Esophagus muscularis mucosa (tissue), 4 donors: Measurements from ENCODE around the gene FAM53A. TPM values are rescaled to one million over a fixed set of nuclear protein-coding genes. Genes with fewer than 3 reads are reported as not detected.

ENCODE experiments used
- DNase-seq: peaks from one replicate; pipeline ENCODE4 v3.0.0-alpha.2; 2017; ENCODE audit errors: extremely low spot score
- H3K27ac ChIP-seq, 4 donors: fragments of 200-600 bp; sonication (generic); replicated peaks in 1 of 4; 1 replicate in 3 of 4; 2 replicates in 1 of 4; pipeline ENCODE4 v1.5.1; 2016 to 2019; ENCODE audit warnings: mild to moderate bottlenecking in 1 of 4
- H3K27me3 ChIP-seq, 4 donors: fragments of 200-600 bp; sonication (generic); one replicate each; pipeline versions ENCODE4 v1.5.1 to v1.6.0; 2016 to 2019
- H3K36me3 ChIP-seq, 4 donors: fragments of 200-600 bp; sonication (generic); one replicate each; pipeline ENCODE4 v1.5.1; 2016 to 2019
- H3K4me1 ChIP-seq, 4 donors: fragments of 200-600 bp; sonication (generic); one replicate each; pipeline ENCODE4 v1.5.1; 2016 to 2019
- H3K4me3 ChIP-seq, 4 donors: fragments of 200-600 bp; sonication (generic); 1 replicate in 2 of 4; 2 replicates in 2 of 4; pipeline ENCODE4 v1.5.1; 2016 to 2019; ENCODE audit warnings: mild to moderate bottlenecking in 4 of 4, moderate library complexity in 1 of 4
- H3K9me3 ChIP-seq, 4 donors: fragments of 200-600 bp; sonication (generic); 1 replicate in 3 of 4; 2 replicates in 1 of 4; pipeline ENCODE4 v1.5.1; 2016 to 2019
- EP300 ChIP-seq: sonication (generic); formaldehyde crosslinking; IDR thresholded peaks from one replicate; pipeline ENCODE4 v1.6.1; 2017; ENCODE audit warnings: antibody characterized with exemption
- POLR2A ChIP-seq: fragments of 450-650 bp; IDR thresholded peaks from one replicate; pipeline ENCODE4 v1.6.1; 2017; ENCODE audit warnings: antibody characterized with exemption, moderate library complexity, mild to moderate bottlenecking, low read depth
- POLR2AphosphoS5 ChIP-seq, 2 donors: sonication (generic); formaldehyde crosslinking; IDR thresholded peaks; one replicate each; pipeline ENCODE4 v1.6.1; 2017; ENCODE audit warnings: antibody characterized with exemption in 2 of 2
- WGBS: methylation state at CpG from one replicate; pipeline ENCODE4 v1.1.5; 2018; 5-methylcytosine and 5-hydroxymethylcytosine counted together
- intact Hi-C: fragments of 100-400 bp; cut with DNase I; formaldehyde crosslinking; loops from one replicate; pipeline ENCODE4 v1.15.1; 2023
- total RNA-seq, 4 donors: library from RNA; depleted of rRNA; stranded (reverse); fragments of >200 nt; gene quantifications; one replicate each; pipeline versions ENCODE4 v1.1.0 to v1.2.1, GENCODE V29; 2016
- TF ChIP-seq, protein P1 (sequence below), 3 experiments: fragments of 200-600 bp in 2 of 3; fragments of 450-650 bp in 1 of 3; sonication (generic) in 2 of 3; IDR thresholded peaks; one replicate each; pipeline ENCODE4 v1.5.1; 2017 to 2019; ENCODE audit warnings: antibody characterized with exemption in 3 of 3, mild to moderate bottlenecking in 2 of 3, moderate library complexity in 1 of 3

The FAM53A gene
- total RNA-seq, 4 donors from 2014 or later, result 5.2 to 13.3 (median 8.9) TPM

DNA sequence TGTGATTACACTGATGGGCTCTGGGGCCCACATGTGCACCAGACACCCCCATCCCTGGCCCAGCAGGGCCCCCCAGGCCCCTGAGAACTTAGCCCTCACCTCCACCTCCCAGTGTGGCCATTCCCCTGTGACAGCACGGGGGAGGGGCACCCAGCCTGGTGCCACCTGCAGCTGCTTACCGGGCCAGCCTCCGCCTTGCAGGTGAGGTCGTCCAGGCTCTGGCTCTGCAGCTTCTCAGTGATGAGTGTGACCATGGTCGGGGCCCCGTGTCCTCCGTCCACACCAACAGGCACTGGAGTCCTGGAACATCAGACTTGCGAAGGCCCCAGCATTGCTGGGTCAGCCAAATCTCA is 15.6 kb downstream of the FAM53A start:
- Histone ChIP-seq H3K4me1 (peaks cover 0 to 4% (median 1%) of the 10 kb centered on the region in 4 donors), H3K36me3 (no peaks in the 10 kb centered on the region), H3K27me3 (no peaks in the 10 kb centered on the region), H3K27ac (no peak overlapping the region), H3K9me3 (no peaks in the 10 kb centered on the region), H3K4me3 (no peak overlapping the region)
- DNase-seq, result no peak
- WGBS, result 100% methylated on average over 1 of the region's 8 CpGs
- TF ChIP-seq EP300, result no peak
- TF ChIP-seq POLR2A, result no peak
- TF ChIP-seq, protein P1, sequence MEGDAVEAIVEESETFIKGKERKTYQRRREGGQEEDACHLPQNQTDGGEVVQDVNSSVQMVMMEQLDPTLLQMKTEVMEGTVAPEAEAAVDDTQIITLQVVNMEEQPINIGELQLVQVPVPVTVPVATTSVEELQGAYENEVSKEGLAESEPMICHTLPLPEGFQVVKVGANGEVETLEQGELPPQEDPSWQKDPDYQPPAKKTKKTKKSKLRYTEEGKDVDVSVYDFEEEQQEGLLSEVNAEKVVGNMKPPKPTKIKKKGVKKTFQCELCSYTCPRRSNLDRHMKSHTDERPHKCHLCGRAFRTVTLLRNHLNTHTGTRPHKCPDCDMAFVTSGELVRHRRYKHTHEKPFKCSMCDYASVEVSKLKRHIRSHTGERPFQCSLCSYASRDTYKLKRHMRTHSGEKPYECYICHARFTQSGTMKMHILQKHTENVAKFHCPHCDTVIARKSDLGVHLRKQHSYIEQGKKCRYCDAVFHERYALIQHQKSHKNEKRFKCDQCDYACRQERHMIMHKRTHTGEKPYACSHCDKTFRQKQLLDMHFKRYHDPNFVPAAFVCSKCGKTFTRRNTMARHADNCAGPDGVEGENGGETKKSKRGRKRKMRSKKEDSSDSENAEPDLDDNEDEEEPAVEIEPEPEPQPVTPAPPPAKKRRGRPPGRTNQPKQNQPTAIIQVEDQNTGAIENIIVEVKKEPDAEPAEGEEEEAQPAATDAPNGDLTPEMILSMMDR (IDR thresholded peaks at IDR 0.05), result no peak
- TF ChIP-seq POLR2AphosphoS5 (IDR thresholded peaks at IDR 0.05), result no peak
- intact Hi-C loops, result no loop called here

DNA sequence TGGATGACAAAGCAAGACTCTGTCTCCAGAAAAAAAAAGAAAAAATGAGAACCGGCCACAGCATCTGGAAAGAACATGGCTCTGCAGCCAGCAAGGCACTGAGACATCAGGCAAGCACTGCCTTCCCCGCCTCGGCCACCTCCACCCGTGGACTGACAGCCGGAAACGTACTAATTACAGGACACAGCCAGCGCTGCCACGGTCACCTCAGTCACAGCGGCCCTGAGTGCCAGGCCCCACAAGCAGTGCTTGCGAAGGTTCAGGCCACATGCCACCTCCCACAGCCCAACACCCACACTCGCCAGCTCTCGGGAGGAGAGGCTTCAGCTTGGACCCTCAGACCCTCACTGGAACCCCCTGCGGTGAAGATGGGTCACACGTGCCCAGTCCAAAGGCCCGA is 16.8 kb downstream of the FAM53A start:
- intact Hi-C loops, result no loop called here
- TF ChIP-seq POLR2A, result no peak
- H3K36me3 ChIP-seq, result no peaks in the 10 kb centered on the region
- WGBS, result 87% methylated on average over 11 of the region's 15 CpGs
- peaks cover 0 to 4% (median 1%) of the 10 kb centered on the region in 4 donors for H3K4me1 ChIP-seq
- no peaks in the 10 kb centered on the region for H3K9me3 ChIP-seq
- no peak overlapping the region for H3K27ac ChIP-seq
- no peak for DNase-seq
- H3K4me3 ChIP-seq, result no peak overlapping the region
- H3K27me3 ChIP-seq, result no peaks in the 10 kb centered on the region

DNA sequence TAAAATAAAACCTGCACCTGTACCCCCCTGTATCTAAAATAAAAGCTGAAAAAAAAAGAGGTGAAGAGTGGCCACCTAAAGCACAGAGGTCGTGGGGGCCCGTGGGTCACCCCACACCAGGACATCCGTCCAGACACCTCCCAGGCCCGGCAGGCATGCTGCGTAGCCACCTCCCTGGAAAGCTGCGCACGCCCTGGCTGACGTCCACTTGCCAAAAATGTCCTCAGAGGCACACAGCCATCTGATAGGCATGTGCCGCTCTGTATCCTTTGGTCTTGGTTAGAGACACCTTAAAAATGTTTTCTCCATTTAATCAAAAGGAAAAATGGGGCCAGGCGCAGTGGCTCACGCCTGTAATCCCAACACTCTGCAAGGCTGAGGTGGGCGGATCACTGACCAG is 17.7 kb downstream of the FAM53A start:
- no peaks in the 10 kb centered on the region for H3K27me3 ChIP-seq
- no peaks in the 10 kb centered on the region for H3K9me3 ChIP-seq
- DNase-seq, result no peak
- H3K4me3 ChIP-seq, result no peak overlapping the region
- no peak overlapping the region for H3K27ac ChIP-seq
- intact Hi-C loops, result no loop called here
- WGBS, result 56% methylated on average over 12 of the region's 12 CpGs
- no peaks in the 10 kb centered on the region for H3K36me3 ChIP-seq
- TF ChIP-seq POLR2AphosphoS5 (IDR thresholded peaks at IDR 0.05), result no peak
- TF ChIP-seq, protein P1 (IDR thresholded peaks at IDR 0.05), result no peak
- no peak for TF ChIP-seq EP300
- no peak for TF ChIP-seq POLR2A
- peaks cover 0 to 4% (median 1%) of the 10 kb centered on the region in 4 donors for H3K4me1 ChIP-seq

DNA sequence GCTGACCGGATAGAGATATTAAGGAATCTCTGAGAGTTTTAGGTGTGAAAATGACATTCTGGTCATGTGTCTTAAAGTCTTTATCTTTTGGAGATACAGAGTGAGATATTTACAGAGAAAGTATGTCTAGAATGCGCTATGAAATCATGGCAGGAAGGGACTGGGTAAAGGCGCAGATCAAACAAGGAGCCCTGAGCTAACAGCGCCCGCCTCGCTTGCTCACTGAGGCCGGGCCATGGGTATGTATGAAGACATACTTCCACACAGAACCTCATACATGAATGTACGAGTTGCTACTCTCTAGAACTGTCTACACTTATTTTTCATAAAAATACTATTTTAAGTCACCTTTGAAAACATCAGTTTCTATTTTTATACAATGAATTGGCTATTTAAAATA is 20.0 kb downstream of the FAM53A start:
- no peaks in the 10 kb centered on the region for H3K36me3 ChIP-seq
- no peaks in the 10 kb centered on the region for H3K9me3 ChIP-seq
- intact Hi-C loops, result no loop called here
- TF ChIP-seq POLR2AphosphoS5 (IDR thresholded peaks at IDR 0.05), result no peak
- TF ChIP-seq EP300, result no peak
- TF ChIP-seq, protein P1 (IDR thresholded peaks at IDR 0.05), result no peak
- TF ChIP-seq POLR2A, result no peak
- H3K4me3 ChIP-seq, result no peak overlapping the region
- peaks cover 0 to 4% (median 1%) of the 10 kb centered on the region in 4 donors for H3K4me1 ChIP-seq
- WGBS, result 86% methylated on average over 8 of the region's 8 CpGs
- no peaks in the 10 kb centered on the region for H3K27me3 ChIP-seq
- no peak for DNase-seq
- H3K27ac ChIP-seq, result no peak overlapping the region

DNA sequence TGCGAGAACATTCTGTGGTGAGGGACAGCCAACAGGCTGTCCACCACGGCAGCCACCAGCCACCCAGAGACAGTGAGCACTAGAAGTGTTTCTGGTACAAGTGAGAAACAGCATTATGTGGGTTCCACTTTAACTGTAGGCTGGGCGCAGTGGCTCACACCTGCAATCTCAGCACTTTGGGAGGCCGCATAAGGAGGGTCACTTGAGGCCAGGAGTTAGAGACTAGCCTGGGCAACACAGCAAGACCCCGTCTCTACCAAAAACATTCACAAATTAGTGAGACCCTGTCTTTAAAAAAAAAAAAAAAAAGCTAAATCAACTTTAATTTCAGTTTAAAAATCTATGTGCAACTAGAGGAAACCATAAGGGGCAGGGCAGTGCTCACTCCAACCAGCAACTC is 20.6 kb downstream of the FAM53A start:
- no peaks in the 10 kb centered on the region for H3K9me3 ChIP-seq
- H3K27me3 ChIP-seq, result no peaks in the 10 kb centered on the region
- intact Hi-C loops, result no loop called here
- no peak for DNase-seq
- H3K4me1 ChIP-seq, result peaks cover 0 to 4% (median 1%) of the 10 kb centered on the region in 4 donors
- no peak overlapping the region for H3K4me3 ChIP-seq
- no peaks in the 10 kb centered on the region for H3K36me3 ChIP-seq
- no peak overlapping the region for H3K27ac ChIP-seq
- WGBS, result 100% methylated on average over 5 of the region's 5 CpGs
- TF ChIP-seq EP300, result no peak
- TF ChIP-seq, protein P1 (IDR thresholded peaks at IDR 0.05), result no peak
- no peak for TF ChIP-seq POLR2AphosphoS5 (IDR thresholded peaks at IDR 0.05)
- no peak for TF ChIP-seq POLR2A
